SK-N-DZ (cell line): ENCODE data around the gene SAMD11.

ENCODE experiments used
- DNase-seq: peaks from one replicate; pipeline ENCODE4 v3.0.0-alpha.2; 2015; ENCODE audit warnings: low spot score

SAMD11 gene

GRCh38 chr1:916173-917075 is 7.3 kb upstream of the SAMD11 start:
- DNase-seq: peak; percentile 59

GRCh38 chr1:917076-917459 is 6.7 kb upstream of the SAMD11 start:
- no peak for DNase-seq

- DNase-seq: peak; percentile 80
Observed at GRCh38 chr1:917466-918091, 6.1 kb upstream of the SAMD11 start.

- DNase-seq: no peak
Observed at GRCh38 chr1:918353-918752, 5.4 kb upstream of the SAMD11 start.

GRCh38 chr1:918843-919242 is 4.9 kb upstream of the SAMD11 start:
- no peak for DNase-seq

- peak; percentile 57 for DNase-seq
Observed at GRCh38 chr1:919271-919872, 4.4 kb upstream of the SAMD11 start.

GRCh38 chr1:920010-920409 is 3.7 kb upstream of the SAMD11 start:
- no peak for DNase-seq

GRCh38 chr1:920521-920920 is 3.2 kb upstream of the SAMD11 start:
- DNase-seq: peak; percentile 44

- DNase-seq: peak; percentile 85
Observed at GRCh38 chr1:921011-921837, 2.5 kb upstream of the SAMD11 start.

GRCh38 chr1:923991-924655 is 400 bp downstream of the SAMD11 start:
- DNase-seq: no peak

GRCh38 chr1:924656-925560 is 1.2 kb downstream of the SAMD11 start:
- no peak for DNase-seq

- no peak for DNase-seq
Observed at GRCh38 chr1:925561-926421, 2.1 kb downstream of the SAMD11 start.

- no peak for DNase-seq
Observed at GRCh38 chr1:927234-927633, 3.5 kb downstream of the SAMD11 start.

- DNase-seq: no peak
Observed at GRCh38 chr1:927748-928147, 4.0 kb downstream of the SAMD11 start.

- no peak for DNase-seq
Observed at GRCh38 chr1:928825-929661, 5.3 kb downstream of the SAMD11 start.

GRCh38 chr1:929712-930632 is 6.2 kb downstream of the SAMD11 start:
- no peak for DNase-seq

- no peak for DNase-seq
Observed at GRCh38 chr1:930633-931138, 7.0 kb downstream of the SAMD11 start.
